Activated naive CD8-positive, alpha-beta T cell treated with anti-CD3 and anti-CD28 coated beads, Interleukin-2, amount 50 U/mL, for 24 hours (primary cell): ENCODE measurements around the gene DUSP10.

Experiments
- ATAC-seq: fragments of 150-1000 bp; cut with Tn5 transposase; one replicate; pipeline ENCODE4 v1.10.0; 2021
- DNase-seq: peaks from one replicate; pipeline ENCODE4 v3.0.0; 2021
- H3K27ac Mint-ChIP-seq: one replicate; pipeline ENCODE4 v1.8.0; 2021; ENCODE audit warnings: mild to moderate bottlenecking, mixed read lengths
- H3K27me3 Mint-ChIP-seq: one replicate; pipeline ENCODE4 v1.8.0; 2021; ENCODE audit warnings: mixed read lengths
- H3K36me3 Mint-ChIP-seq: one replicate; pipeline ENCODE4 v1.8.0; 2021; ENCODE audit warnings: low read depth, mixed read lengths
- H3K4me1 Mint-ChIP-seq: one replicate; pipeline ENCODE4 v1.8.0; 2021; ENCODE audit warnings: mixed read lengths
- H3K4me3 Mint-ChIP-seq: one replicate; pipeline ENCODE4 v1.8.0; 2021; ENCODE audit warnings: mild to moderate bottlenecking, moderate library complexity, mixed read lengths
- H3K9me3 Mint-ChIP-seq: one replicate; pipeline ENCODE4 v1.8.0; 2021; ENCODE audit warnings: mixed read lengths

The DUSP10 gene

GRCh38 chr1:221704306-221704705, 37.6 kb downstream of the DUSP10 start:
- no peak overlapping the region for H3K27ac Mint-ChIP-seq
- peaks cover 32% of the 10 kb centered on the region for H3K4me1 Mint-ChIP-seq
- H3K9me3 Mint-ChIP-seq: no peaks in the 10 kb centered on the region
- ATAC-seq: no peak
- H3K36me3 Mint-ChIP-seq: peaks cover 53% of the 10 kb centered on the region
- no peak overlapping the region for H3K4me3 Mint-ChIP-seq
- H3K27me3 Mint-ChIP-seq: no peaks in the 10 kb centered on the region
- no peak for DNase-seq

- Mint-ChIP-seq H3K36me3 (peaks cover 61% of the 10 kb centered on the region), H3K9me3 (peaks cover 8% of the 10 kb centered on the region), H3K4me1 (peaks cover 25% of the 10 kb centered on the region), H3K27ac (no peak overlapping the region), H3K4me3 (no peak overlapping the region), H3K27me3 (no peaks in the 10 kb centered on the region)
- DNase-seq: no peak
- no peak for ATAC-seq
Measured at GRCh38 chr1:221701570-221702186, 40.2 kb downstream of the DUSP10 start.

GRCh38 chr1:221700948-221701347, 40.9 kb downstream of the DUSP10 start:
- H3K4me3 Mint-ChIP-seq: no peak overlapping the region
- no peak overlapping the region for H3K27ac Mint-ChIP-seq
- no peaks in the 10 kb centered on the region for H3K27me3 Mint-ChIP-seq
- no peak for ATAC-seq
- peaks cover 58% of the 10 kb centered on the region for H3K36me3 Mint-ChIP-seq
- H3K4me1 Mint-ChIP-seq: peaks cover 21% of the 10 kb centered on the region
- H3K9me3 Mint-ChIP-seq: peaks cover 8% of the 10 kb centered on the region
- DNase-seq: no peak

- H3K36me3 Mint-ChIP-seq: peaks cover 54% of the 10 kb centered on the region
- H3K27ac Mint-ChIP-seq: no peak overlapping the region
- no peak overlapping the region for H3K4me3 Mint-ChIP-seq
- H3K9me3 Mint-ChIP-seq: peaks cover 8% of the 10 kb centered on the region
- peaks cover 20% of the 10 kb centered on the region for H3K4me1 Mint-ChIP-seq
- ATAC-seq (no peak), DNase-seq (no peak)
- H3K27me3 Mint-ChIP-seq: no peaks in the 10 kb centered on the region
Measured at GRCh38 chr1:221700536-221700935, 41.4 kb downstream of the DUSP10 start.

- no peak overlapping the region for H3K27ac Mint-ChIP-seq
- DNase-seq: no peak
- ATAC-seq: no peak
- no peak overlapping the region for H3K4me3 Mint-ChIP-seq
- H3K36me3 Mint-ChIP-seq: peaks cover 49% of the 10 kb centered on the region
- H3K27me3 Mint-ChIP-seq: no peaks in the 10 kb centered on the region
- peaks cover 20% of the 10 kb centered on the region for H3K4me1 Mint-ChIP-seq
- peaks cover 8% of the 10 kb centered on the region for H3K9me3 Mint-ChIP-seq
Measured at GRCh38 chr1:221699978-221700519, 41.8 kb downstream of the DUSP10 start.

- H3K4me3 Mint-ChIP-seq: no peak overlapping the region
- peaks cover 8% of the 10 kb centered on the region for H3K9me3 Mint-ChIP-seq
- DNase-seq: no peak
- no peaks in the 10 kb centered on the region for H3K27me3 Mint-ChIP-seq
- no peak overlapping the region for H3K27ac Mint-ChIP-seq
- peaks cover 20% of the 10 kb centered on the region for H3K4me1 Mint-ChIP-seq
- H3K36me3 Mint-ChIP-seq: peaks cover 46% of the 10 kb centered on the region
- no peak for ATAC-seq
Measured at GRCh38 chr1:221699577-221699976, 42.3 kb downstream of the DUSP10 start.

- Mint-ChIP-seq H3K27ac (peak overlapping the region; percentile 10), H3K4me3 (no peak overlapping the region), H3K27me3 (no peaks in the 10 kb centered on the region), H3K4me1 (peaks cover 20% of the 10 kb centered on the region), H3K36me3 (peaks cover 39% of the 10 kb centered on the region), H3K9me3 (peaks cover 8% of the 10 kb centered on the region)
- no peak for ATAC-seq
- DNase-seq: no peak
Measured at GRCh38 chr1:221698579-221699349, 43.1 kb downstream of the DUSP10 start.

GRCh38 chr1:221697923-221698425, 43.9 kb downstream of the DUSP10 start:
- Mint-ChIP-seq H3K4me3 (no peak overlapping the region), H3K9me3 (peaks cover 8% of the 10 kb centered on the region), H3K27ac (no peak overlapping the region), H3K27me3 (no peaks in the 10 kb centered on the region), H3K36me3 (peaks cover 32% of the 10 kb centered on the region), H3K4me1 (peaks cover 20% of the 10 kb centered on the region)
- DNase-seq: no peak
- no peak for ATAC-seq

- H3K27me3 Mint-ChIP-seq: no peaks in the 10 kb centered on the region
- no peak overlapping the region for H3K4me3 Mint-ChIP-seq
- ATAC-seq (no peak), DNase-seq (no peak)
- peaks cover 8% of the 10 kb centered on the region for H3K9me3 Mint-ChIP-seq
- H3K4me1 Mint-ChIP-seq: peaks cover 23% of the 10 kb centered on the region
- H3K27ac Mint-ChIP-seq: no peak overlapping the region
- H3K36me3 Mint-ChIP-seq: peaks cover 25% of the 10 kb centered on the region
Measured at GRCh38 chr1:221696718-221697461, 45.0 kb downstream of the DUSP10 start.

GRCh38 chr1:221696027-221696426, 45.9 kb downstream of the DUSP10 start:
- no peak for DNase-seq
- peaks cover 23% of the 10 kb centered on the region for H3K4me1 Mint-ChIP-seq

GRCh38 chr1:221695301-221695700, 46.6 kb downstream of the DUSP10 start:
- Mint-ChIP-seq H3K27me3 (no peaks in the 10 kb centered on the region), H3K36me3 (peaks cover 20% of the 10 kb centered on the region), H3K4me3 (no peak overlapping the region), H3K9me3 (peaks cover 8% of the 10 kb centered on the region), H3K27ac (no peak overlapping the region), H3K4me1 (peaks cover 23% of the 10 kb centered on the region)
- DNase-seq (no peak), ATAC-seq (no peak)

More at GRCh38 chr1:221696027-221696426, 45.9 kb downstream of the DUSP10 start:
- ATAC-seq: no peak
- Mint-ChIP-seq H3K4me3 (no peak overlapping the region), H3K36me3 (peaks cover 20% of the 10 kb centered on the region), H3K27ac (no peak overlapping the region), H3K27me3 (no peaks in the 10 kb centered on the region), H3K9me3 (peaks cover 8% of the 10 kb centered on the region)

GRCh38 chr1:221694109-221694508, 47.8 kb downstream of the DUSP10 start:
- no peak for ATAC-seq

GRCh38 chr1:221693087-221693486, 48.8 kb downstream of the DUSP10 start:
- Mint-ChIP-seq H3K27me3 (no peaks in the 10 kb centered on the region), H3K36me3 (peaks cover 7% of the 10 kb centered on the region), H3K4me1 (peaks cover 21% of the 10 kb centered on the region), H3K9me3 (peaks cover 5% of the 10 kb centered on the region), H3K27ac (no peak overlapping the region), H3K4me3 (no peak overlapping the region)
- ATAC-seq: no peak
- DNase-seq: no peak

More at GRCh38 chr1:221694109-221694508, 47.8 kb downstream of the DUSP10 start:
- no peak for DNase-seq
- H3K4me3 Mint-ChIP-seq: no peak overlapping the region
- H3K36me3 Mint-ChIP-seq: peaks cover 15% of the 10 kb centered on the region
- H3K4me1 Mint-ChIP-seq: peaks cover 21% of the 10 kb centered on the region
- peaks cover 8% of the 10 kb centered on the region for H3K9me3 Mint-ChIP-seq
- H3K27ac Mint-ChIP-seq: no peak overlapping the region
- no peaks in the 10 kb centered on the region for H3K27me3 Mint-ChIP-seq

- no peak overlapping the region for H3K4me3 Mint-ChIP-seq
- ATAC-seq (peak; percentile 35), DNase-seq (no peak)
- no peaks in the 10 kb centered on the region for H3K27me3 Mint-ChIP-seq
- H3K4me1 Mint-ChIP-seq: peaks cover 22% of the 10 kb centered on the region
- no peak overlapping the region for H3K27ac Mint-ChIP-seq
- peaks cover 5% of the 10 kb centered on the region for H3K9me3 Mint-ChIP-seq
- H3K36me3 Mint-ChIP-seq: peaks cover 4% of the 10 kb centered on the region
Measured at GRCh38 chr1:221692643-221693042, 49.2 kb downstream of the DUSP10 start.
